Measurements from ENCODE around the gene HM13.

GRCh38 chr20:31572701-31573554 lies 58.7 kb downstream of the HM13 start:
- TF ChIP-seq MXI1 (IDR thresholded peaks at IDR 0.05; ENCODE audit: borderline replicate concordance, low read depth, low read length) (0 out of 2 replicates have a peak, but pooled peaks have one; percentile 10), BHLHE40 (IDR thresholded peaks at IDR 0.05; ENCODE audit: low read depth, low read length) (peak; percentile 87), MAFK (IDR thresholded peaks at IDR 0.05; ENCODE audit: low read depth, low read length) (no peak; the same call in 1 of the 2 replicates), POLR2A (IDR thresholded peaks at IDR 0.05; ENCODE audit: low read depth, low read length) (peak; percentile 72), SMC3 (IDR thresholded peaks at IDR 0.05; ENCODE audit: low read depth, low read length) (no peak), RFX5 (IDR thresholded peaks at IDR 0.05; ENCODE audit: low read depth, low read length) (no peak), ELK1 (IDR thresholded peaks at IDR 0.05; ENCODE audit: borderline replicate concordance, low read depth, low read length) (no peak), CEBPB (IDR thresholded peaks at IDR 0.05; ENCODE audit: low read depth, low read length) (peak; percentile 100), USF2 (IDR thresholded peaks at IDR 0.05; ENCODE audit: low read depth, low read length) (no peak), RCOR1 (IDR thresholded peaks at IDR 0.05; ENCODE audit: insufficient replicate concordance, low read length) (no peak), FOS (IDR thresholded peaks at IDR 0.05; ENCODE audit: low read depth, low read length) (peak; percentile 92)
- TF ChIP-seq, protein P1, sequence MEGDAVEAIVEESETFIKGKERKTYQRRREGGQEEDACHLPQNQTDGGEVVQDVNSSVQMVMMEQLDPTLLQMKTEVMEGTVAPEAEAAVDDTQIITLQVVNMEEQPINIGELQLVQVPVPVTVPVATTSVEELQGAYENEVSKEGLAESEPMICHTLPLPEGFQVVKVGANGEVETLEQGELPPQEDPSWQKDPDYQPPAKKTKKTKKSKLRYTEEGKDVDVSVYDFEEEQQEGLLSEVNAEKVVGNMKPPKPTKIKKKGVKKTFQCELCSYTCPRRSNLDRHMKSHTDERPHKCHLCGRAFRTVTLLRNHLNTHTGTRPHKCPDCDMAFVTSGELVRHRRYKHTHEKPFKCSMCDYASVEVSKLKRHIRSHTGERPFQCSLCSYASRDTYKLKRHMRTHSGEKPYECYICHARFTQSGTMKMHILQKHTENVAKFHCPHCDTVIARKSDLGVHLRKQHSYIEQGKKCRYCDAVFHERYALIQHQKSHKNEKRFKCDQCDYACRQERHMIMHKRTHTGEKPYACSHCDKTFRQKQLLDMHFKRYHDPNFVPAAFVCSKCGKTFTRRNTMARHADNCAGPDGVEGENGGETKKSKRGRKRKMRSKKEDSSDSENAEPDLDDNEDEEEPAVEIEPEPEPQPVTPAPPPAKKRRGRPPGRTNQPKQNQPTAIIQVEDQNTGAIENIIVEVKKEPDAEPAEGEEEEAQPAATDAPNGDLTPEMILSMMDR (conservative IDR thresholded peaks at IDR 0.05; ENCODE audit: low read depth, low read length) = no peak

Data from IMR-90 (cell line).